HepG2 (cell line): ENCODE measurements around the gene NEURL3. TPM values are rescaled to one million over a fixed set of nuclear protein-coding genes. Genes with fewer than 3 reads are reported as not detected.

ENCODE experiments used
- ATF1 ChIP-seq: IDR thresholded peaks from 2 replicates; pipeline ENCODE4 v1.6.1; 2016; ENCODE audit warnings: mild to moderate bottlenecking, control low read depth
- HMG20B ChIP-seq: conservative IDR thresholded peaks from 2 replicates; pipeline ENCODE4 v1.6.1; 2016; ENCODE audit warnings: missing genetic modification reagents, missing compliant biosample characterization
- IKZF1 ChIP-seq: fragments of 450-650 bp; IDR thresholded peaks from 2 replicates; pipeline ENCODE4 v1.7.1; 2016
- MYC ChIP-seq: sonication (generic); formaldehyde crosslinking; IDR thresholded peaks from 2 replicates; pipeline ENCODE4 v1.9.0; 2021; ENCODE audit warnings: missing genetic modification reagents, borderline replicate concordance
- NR1H2 ChIP-seq: sonication (generic); formaldehyde crosslinking; IDR thresholded peaks from 2 replicates; pipeline ENCODE4 v1.8.1; 2022; ENCODE audit warnings: low read depth, missing genetic modification reagents, borderline replicate concordance
- PCBP1 ChIP-seq: fragments of 200-400 bp; formaldehyde crosslinking; IDR thresholded peaks from 2 replicates; pipeline ENCODE4 v1.6.1; 2017; ENCODE audit warnings: mild to moderate bottlenecking, low read depth, low read length, borderline replicate concordance
- PLRG1 ChIP-seq: fragments of 450-650 bp; conservative IDR thresholded peaks from 2 replicates; pipeline ENCODE4 v1.6.1; 2016
- PRMT3 ChIP-seq: sonication (generic); formaldehyde crosslinking; IDR thresholded peaks from 2 replicates; pipeline ENCODE4 v1.8.1; 2022; ENCODE audit warnings: low read depth, mild to moderate bottlenecking, moderate library complexity, missing genetic modification reagents, borderline replicate concordance
- RFX5 ChIP-seq: IDR thresholded peaks from 2 replicates; pipeline ENCODE4 v1.6.1; 2011; ENCODE audit warnings: low read depth, low read length, improper control_type of control experiment
- RFXAP ChIP-seq: sonication (generic); formaldehyde crosslinking; IDR thresholded peaks from 2 replicates; pipeline ENCODE4 v1.4.0; 2020; ENCODE audit warnings: missing genetic modification reagents, borderline replicate concordance
- SNRNP70 ChIP-seq: fragments of 200-400 bp; formaldehyde crosslinking; IDR thresholded peaks from 2 replicates; pipeline ENCODE4 v1.6.1; 2017; ENCODE audit warnings: mild to moderate bottlenecking, low read depth, low read length, moderate library complexity
- TMF1 ChIP-seq: sonication (generic); formaldehyde crosslinking; IDR thresholded peaks from 2 replicates; pipeline ENCODE4 v1.8.1; 2022; ENCODE audit warnings: low read depth, missing genetic modification reagents
- TOPORS ChIP-seq: sonication (generic); formaldehyde crosslinking; IDR thresholded peaks from 2 replicates; pipeline ENCODE4 v1.8.0; 2023; ENCODE audit warnings: mild to moderate bottlenecking, missing genetic modification reagents
- TRIM24 ChIP-seq: sonication (generic); formaldehyde crosslinking; IDR thresholded peaks from 2 replicates; pipeline ENCODE4 v1.8.0; 2022; ENCODE audit warnings: mild to moderate bottlenecking, missing genetic modification reagents
- ZBTB1 ChIP-seq: sonication (generic); formaldehyde crosslinking; IDR thresholded peaks from 2 replicates; pipeline ENCODE4 v1.4.0; 2020; ENCODE audit warnings: missing genetic modification reagents, borderline replicate concordance
- ZNF30 ChIP-seq: sonication (generic); formaldehyde crosslinking; IDR thresholded peaks from 2 replicates; pipeline ENCODE4 v1.5.0; 2020; ENCODE audit warnings: mild to moderate bottlenecking, missing genetic modification reagents
- ZNF441 ChIP-seq: sonication (generic); formaldehyde crosslinking; IDR thresholded peaks from 2 replicates; pipeline ENCODE4 v1.7.0; 2021; ENCODE audit warnings: missing genetic modification reagents, borderline replicate concordance
- ZNF530 ChIP-seq: sonication (generic); formaldehyde crosslinking; IDR thresholded peaks from 2 replicates; pipeline ENCODE4 v1.5.0; 2020; ENCODE audit warnings: low read depth, mild to moderate bottlenecking, missing genetic modification reagents
- ZNF577 ChIP-seq: sonication (generic); formaldehyde crosslinking; IDR thresholded peaks from 2 replicates; pipeline ENCODE4 v1.4.0; 2020; ENCODE audit warnings: mild to moderate bottlenecking, low read depth, missing genetic modification reagents, borderline replicate concordance
- ZNF713 ChIP-seq: sonication (generic); formaldehyde crosslinking; IDR thresholded peaks from 2 replicates; pipeline ENCODE4 v1.4.0; 2020; ENCODE audit warnings: mild to moderate bottlenecking, missing genetic modification reagents
- polyA plus RNA-seq, 8 experiments: library from polyadenylated mRNA; depleted of rRNA in 3 of 8; stranded (reverse) in 7 of 8; unstranded in 1 of 8; fragments of >200 nt; fragmentation: Illumina TruSeq in 4 of 8; extraction: Trizol in 4 of 8; gene quantifications; 2 replicates each; pipeline versions ENCODE4 v1.2.1 to v1.2.3, GENCODE V29; 2011 to 2016; ENCODE audit warnings: low read depth in 4 of 8, missing spikeins in 1 of 8, mixed read lengths in 1 of 8; ENCODE audit not compliant: insufficient read depth in 1 of 8
- total RNA-seq, 5 experiments: library from RNA; depleted of rRNA; stranded (reverse); fragments of >200 nt; fragmentation: Illumina TruSeq; extraction: Trizol; gene quantifications; 2 replicates each; pipeline ENCODE4 v1.2.3, GENCODE V29; 2016; ENCODE audit warnings: low read depth in 1 of 5
- TF ChIP-seq, protein P1 (sequence below): sonication (generic); formaldehyde crosslinking; IDR thresholded peaks from 2 replicates; pipeline ENCODE4 v1.8.0; 2022; ENCODE audit warnings: missing genetic modification reagents, mild to moderate bottlenecking, borderline replicate concordance
- TF ChIP-seq, protein P2 (sequence below): sonication (generic); formaldehyde crosslinking; IDR thresholded peaks from 2 replicates; pipeline ENCODE4 v1.4.0; 2020; ENCODE audit warnings: mild to moderate bottlenecking, missing genetic modification reagents
- TF ChIP-seq, protein P3 (sequence below), 2 experiments: sonication (generic) in 1 of 2; formaldehyde crosslinking in 1 of 2; IDR thresholded peaks; 2 replicates each; pipeline versions ENCODE4 v1.4.0 to v1.6.1; 2018 to 2020; ENCODE audit warnings: missing genetic modification reagents in 2 of 2, borderline replicate concordance in 1 of 2, low read depth in 1 of 2, mild to moderate bottlenecking in 1 of 2, missing biosample characterization in 1 of 2

Gene NEURL3
- total and polyA plus RNA-seq, 2 of the 13 experiments (the other 11 are each of a cell fraction or from before 2014, with no cell fraction given): 0.16 to 1.2 TPM

DNA sequence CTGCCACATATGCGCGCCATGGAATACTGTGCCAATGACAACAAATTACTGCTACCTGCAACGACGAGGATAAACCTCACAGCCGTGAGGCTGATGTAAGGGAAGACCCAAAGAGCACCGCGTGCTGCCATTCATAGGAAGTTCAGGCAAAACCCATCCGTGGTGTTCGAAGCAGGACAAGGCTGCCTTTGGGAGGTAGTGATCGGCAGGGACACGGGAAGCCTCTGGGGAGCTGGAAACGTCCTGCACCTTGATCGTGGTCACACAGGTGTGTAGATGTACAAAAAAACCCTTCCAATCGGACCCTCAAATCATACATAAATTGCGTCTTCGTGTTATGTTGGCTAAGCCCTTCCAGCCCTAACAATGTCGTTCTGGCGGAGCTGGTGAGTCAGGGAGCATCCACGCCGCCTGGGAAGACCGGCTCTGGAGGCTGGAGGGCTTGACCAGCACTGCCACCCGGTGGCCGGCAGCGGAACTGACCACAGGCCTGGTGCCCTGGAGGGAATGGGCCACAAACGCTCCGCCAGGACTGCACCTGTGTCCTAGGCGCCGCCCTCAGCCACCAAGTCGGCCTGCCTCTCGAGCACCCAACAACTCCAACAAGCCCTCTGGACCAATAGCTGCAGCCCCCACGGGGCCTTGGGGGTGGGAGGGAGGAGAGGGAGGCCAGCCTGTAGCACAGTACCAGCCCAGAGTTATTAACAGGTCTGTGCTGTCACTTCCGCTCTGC is 4.1 kb upstream of the NEURL3 start (continued):
- TF ChIP-seq, protein P1, sequence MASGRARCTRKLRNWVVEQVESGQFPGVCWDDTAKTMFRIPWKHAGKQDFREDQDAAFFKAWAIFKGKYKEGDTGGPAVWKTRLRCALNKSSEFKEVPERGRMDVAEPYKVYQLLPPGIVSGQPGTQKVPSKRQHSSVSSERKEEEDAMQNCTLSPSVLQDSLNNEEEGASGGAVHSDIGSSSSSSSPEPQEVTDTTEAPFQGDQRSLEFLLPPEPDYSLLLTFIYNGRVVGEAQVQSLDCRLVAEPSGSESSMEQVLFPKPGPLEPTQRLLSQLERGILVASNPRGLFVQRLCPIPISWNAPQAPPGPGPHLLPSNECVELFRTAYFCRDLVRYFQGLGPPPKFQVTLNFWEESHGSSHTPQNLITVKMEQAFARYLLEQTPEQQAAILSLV (CRISPR knock-in tag): no peak
- TF ChIP-seq RFX5: peak; percentile 39; the same call in 1 of the 2 replicates
- no peak for TF ChIP-seq TRIM24
- TF ChIP-seq, protein P2, sequence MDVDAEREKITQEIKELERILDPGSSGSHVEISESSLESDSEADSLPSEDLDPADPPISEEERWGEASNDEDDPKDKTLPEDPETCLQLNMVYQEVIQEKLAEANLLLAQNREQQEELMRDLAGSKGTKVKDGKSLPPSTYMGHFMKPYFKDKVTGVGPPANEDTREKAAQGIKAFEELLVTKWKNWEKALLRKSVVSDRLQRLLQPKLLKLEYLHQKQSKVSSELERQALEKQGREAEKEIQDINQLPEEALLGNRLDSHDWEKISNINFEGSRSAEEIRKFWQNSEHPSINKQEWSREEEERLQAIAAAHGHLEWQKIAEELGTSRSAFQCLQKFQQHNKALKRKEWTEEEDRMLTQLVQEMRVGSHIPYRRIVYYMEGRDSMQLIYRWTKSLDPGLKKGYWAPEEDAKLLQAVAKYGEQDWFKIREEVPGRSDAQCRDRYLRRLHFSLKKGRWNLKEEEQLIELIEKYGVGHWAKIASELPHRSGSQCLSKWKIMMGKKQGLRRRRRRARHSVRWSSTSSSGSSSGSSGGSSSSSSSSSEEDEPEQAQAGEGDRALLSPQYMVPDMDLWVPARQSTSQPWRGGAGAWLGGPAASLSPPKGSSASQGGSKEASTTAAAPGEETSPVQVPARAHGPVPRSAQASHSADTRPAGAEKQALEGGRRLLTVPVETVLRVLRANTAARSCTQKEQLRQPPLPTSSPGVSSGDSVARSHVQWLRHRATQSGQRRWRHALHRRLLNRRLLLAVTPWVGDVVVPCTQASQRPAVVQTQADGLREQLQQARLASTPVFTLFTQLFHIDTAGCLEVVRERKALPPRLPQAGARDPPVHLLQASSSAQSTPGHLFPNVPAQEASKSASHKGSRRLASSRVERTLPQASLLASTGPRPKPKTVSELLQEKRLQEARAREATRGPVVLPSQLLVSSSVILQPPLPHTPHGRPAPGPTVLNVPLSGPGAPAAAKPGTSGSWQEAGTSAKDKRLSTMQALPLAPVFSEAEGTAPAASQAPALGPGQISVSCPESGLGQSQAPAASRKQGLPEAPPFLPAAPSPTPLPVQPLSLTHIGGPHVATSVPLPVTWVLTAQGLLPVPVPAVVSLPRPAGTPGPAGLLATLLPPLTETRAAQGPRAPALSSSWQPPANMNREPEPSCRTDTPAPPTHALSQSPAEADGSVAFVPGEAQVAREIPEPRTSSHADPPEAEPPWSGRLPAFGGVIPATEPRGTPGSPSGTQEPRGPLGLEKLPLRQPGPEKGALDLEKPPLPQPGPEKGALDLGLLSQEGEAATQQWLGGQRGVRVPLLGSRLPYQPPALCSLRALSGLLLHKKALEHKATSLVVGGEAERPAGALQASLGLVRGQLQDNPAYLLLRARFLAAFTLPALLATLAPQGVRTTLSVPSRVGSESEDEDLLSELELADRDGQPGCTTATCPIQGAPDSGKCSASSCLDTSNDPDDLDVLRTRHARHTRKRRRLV (CRISPR knock-in tag): no peak
- peak; percentile 90; the same call in 1 of the 2 replicates for TF ChIP-seq ZNF713 (CRISPR knock-in tag)
- no peak for TF ChIP-seq TMF1
- TF ChIP-seq HMG20B (CRISPR knock-in tag): no peak
- no peak for TF ChIP-seq ZNF441
- TF ChIP-seq NR1H2 (CRISPR knock-in tag): no peak
- TF ChIP-seq ZNF577 (CRISPR knock-in tag): no peak
- no peak for TF ChIP-seq SNRNP70
- 0 out of 2 replicates have a peak, but pooled peaks have one; percentile 27 for TF ChIP-seq PRMT3
- no peak for TF ChIP-seq TOPORS (CRISPR knock-in tag)
- no peak for TF ChIP-seq IKZF1
- TF ChIP-seq ZNF30 (CRISPR knock-in tag): no peak
- TF ChIP-seq RFXAP: peak; percentile 83; the same call in 1 of the 2 replicates
- no peak for TF ChIP-seq PLRG1
- TF ChIP-seq ATF1 (CRISPR knock-in tag): no peak
- no peak for TF ChIP-seq ZNF530 (CRISPR knock-in tag)
- TF ChIP-seq ZBTB1 (CRISPR knock-in tag): no peak
- no peak; the same call in 1 of the 2 replicates for TF ChIP-seq MYC (CRISPR knock-in tag)
- TF ChIP-seq, protein P3, sequence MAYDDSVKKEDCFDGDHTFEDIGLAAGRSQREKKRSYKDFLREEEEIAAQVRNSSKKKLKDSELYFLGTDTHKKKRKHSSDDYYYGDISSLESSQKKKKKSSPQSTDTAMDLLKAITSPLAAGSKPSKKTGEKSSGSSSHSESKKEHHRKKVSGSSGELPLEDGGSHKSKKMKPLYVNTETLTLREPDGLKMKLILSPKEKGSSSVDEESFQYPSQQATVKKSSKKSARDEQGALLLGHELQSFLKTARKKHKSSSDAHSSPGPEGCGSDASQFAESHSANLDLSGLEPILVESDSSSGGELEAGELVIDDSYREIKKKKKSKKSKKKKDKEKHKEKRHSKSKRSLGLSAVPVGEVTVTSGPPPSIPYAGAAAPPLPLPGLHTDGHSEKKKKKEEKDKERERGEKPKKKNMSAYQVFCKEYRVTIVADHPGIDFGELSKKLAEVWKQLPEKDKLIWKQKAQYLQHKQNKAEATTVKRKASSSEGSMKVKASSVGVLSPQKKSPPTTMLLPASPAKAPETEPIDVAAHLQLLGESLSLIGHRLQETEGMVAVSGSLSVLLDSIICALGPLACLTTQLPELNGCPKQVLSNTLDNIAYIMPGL (CRISPR knock-in tag; IDR thresholded peaks at IDR 0.05; ENCODE audit: borderline replicate concordance in 1 of 2, low read depth in 1 of 2): peak; percentile 72 to 75; a peak in 3 of 4 replicates
- TF ChIP-seq PCBP1: no peak
